Endometrial microvascular endothelial cells (primary cell): Measurements from ENCODE around the gene NEUROD6. TPM values are rescaled to one million over a fixed set of nuclear protein-coding genes. Genes with fewer than 3 reads are reported as not detected.

Source experiments
- in situ Hi-C: cut with HindIII; loops from 2 replicates; pipeline ENCODE4 v1.10.0; 2017; ENCODE audit warnings: low sequenced_read_pairs, low pct_unique_long_range_greater_than_20kb; ENCODE audit errors: inconsistent ontology term
- total RNA-seq: library from RNA; depleted of rRNA; stranded (reverse); fragments of >200 nt; gene quantifications from one replicate; pipeline ENCODE4 v1.2.3, GENCODE V29; 2015; ENCODE audit errors: inconsistent ontology term

The NEUROD6 gene
- total RNA-seq, 1 donor from 2014 or later, result not detected

DNA sequence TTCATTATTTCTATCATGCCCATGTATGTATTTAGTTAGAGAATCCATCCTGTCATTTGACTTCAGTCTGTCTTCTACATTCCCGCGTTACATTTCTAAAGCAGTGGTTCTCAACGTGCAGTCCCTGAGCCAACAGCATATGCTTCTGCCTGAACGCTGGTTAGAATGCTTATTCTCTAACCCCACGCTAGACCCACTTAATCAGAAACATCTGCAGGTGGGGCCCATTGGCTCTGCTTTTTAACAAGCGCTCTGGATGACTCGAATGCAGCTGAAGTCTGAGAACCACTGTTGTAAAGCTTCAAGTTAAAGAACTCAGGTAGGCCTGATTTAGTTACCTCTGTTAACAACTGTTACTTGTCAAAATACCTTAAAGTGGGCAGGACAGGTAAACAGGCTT is 38.2 kb downstream of the NEUROD6 start:
- in situ Hi-C loops, result no loop called here

DNA sequence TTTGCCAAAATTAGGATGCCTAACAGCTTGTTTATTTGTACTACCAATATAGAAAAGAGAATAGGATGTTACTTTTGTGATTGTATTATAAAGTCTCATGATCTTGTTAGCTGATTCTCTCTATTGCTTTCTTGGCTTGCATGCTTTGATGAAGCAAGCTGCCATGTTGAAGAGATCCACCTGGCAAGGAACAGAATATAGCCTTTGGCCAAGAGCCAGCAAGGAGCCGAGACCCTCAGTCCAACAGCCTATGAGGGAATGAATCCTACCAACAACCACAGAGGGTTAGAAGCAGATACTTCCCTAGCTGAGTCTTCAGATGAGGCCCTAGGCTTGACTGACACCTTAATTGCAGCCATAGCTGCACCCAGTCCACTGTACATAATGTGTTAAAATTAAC is 41.2 kb downstream of the NEUROD6 start:
- in situ Hi-C loops, result no loop called here

DNA sequence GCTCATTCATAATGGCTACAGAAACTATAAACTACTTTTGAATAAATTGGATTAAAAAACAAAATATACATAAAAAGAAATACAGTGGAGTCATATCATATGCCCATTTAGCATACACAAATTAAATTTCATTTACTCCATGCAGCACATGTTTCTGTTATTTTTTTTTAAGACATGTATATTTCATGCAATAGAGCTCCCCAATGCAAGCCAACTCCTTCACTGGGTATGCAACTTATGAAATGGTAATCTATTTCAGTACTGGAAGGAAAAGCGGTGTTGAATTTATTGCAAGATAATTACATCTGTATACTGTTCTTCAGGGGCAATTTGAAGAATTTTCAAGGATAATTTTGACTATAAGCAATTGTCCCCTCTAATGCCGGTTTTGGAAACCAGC is 49.9 kb downstream of the NEUROD6 start:
- in situ Hi-C loops, result no loop called here

Other genes starting within 250 kb of the NEUROD6 start
- gene ITPRID1, start 173.4 kb upstream of the NEUROD6 start, total RNA-seq, result not detected